IMR-90 (cell line): ENCODE measurements around the gene MVP. TPM values are rescaled to one million over a fixed set of nuclear protein-coding genes. Genes with fewer than 3 reads are reported as not detected.

Experiments used
- ATAC-seq: fragments of 200-7000 bp; cut with Tn5 transposase; 2 replicates; pipeline ENCODE4 v1.9.1; 2020; ENCODE audit warnings: low read depth, mild to moderate bottlenecking, moderate library complexity
- BruUV-seq: library from RNA; stranded (reverse); fragments of 400-500 nt; replicated peaks from 2 replicates; lab custom pipeline; 2021; lab: Mats Ljungman, UMichigan
- CTCF ChIA-PET: fragments of 300-600 bp; formaldehyde crosslinking; extraction: SDS; loops from one replicate; lab custom pipeline; 2021; ENCODE audit warnings: antibody characterized with exemption; lab: Yijun Ruan, JAX
- POLR2A ChIA-PET: fragments of 300-600 bp; sonication (Branson Sonifier 250); formaldehyde crosslinking; loops from one replicate; lab custom pipeline; 2022; ENCODE audit warnings: antibody characterized with exemption; ENCODE audit not compliant: unreplicated experiment; lab: Charles Lee
- DNase-seq: peaks from one replicate; pipeline ENCODE4 v3.0.0; 2013
- H2AFZ ChIP-seq: replicated peaks from 2 replicates; pipeline ENCODE3; 2013; ENCODE audit warnings: low read length, mild to moderate bottlenecking; ENCODE audit not compliant: poor library complexity
- H2AK5ac ChIP-seq: 2 replicates; pipeline ENCODE4 v1.6.1; 2013; ENCODE audit warnings: low read depth, low read length, inconsistent platforms
- H2AK9ac ChIP-seq: replicated peaks from 2 replicates; pipeline ENCODE3; 2013; ENCODE audit warnings: mild to moderate bottlenecking, low read depth, low read length, moderate library complexity; ENCODE audit not compliant: poor library complexity
- H2BK120ac ChIP-seq: 2 replicates; pipeline ENCODE4 v1.6.1; 2013; ENCODE audit warnings: low read depth, low read length, inconsistent platforms
- H2BK15ac ChIP-seq: 3 replicates; pipeline ENCODE4 v1.6.1; 2013; ENCODE audit warnings: low read depth, low read length, inconsistent platforms
- H2BK20ac ChIP-seq: 2 replicates; pipeline ENCODE4 v1.6.1; 2013; ENCODE audit warnings: low read depth, mild to moderate bottlenecking, inconsistent platforms, low read length, moderate library complexity
- H2BK5ac ChIP-seq: 2 replicates; pipeline ENCODE4 v1.6.1; 2013; ENCODE audit warnings: mild to moderate bottlenecking, low read depth, low read length, inconsistent platforms; ENCODE audit not compliant: poor library complexity, severe bottlenecking
- H3K14ac ChIP-seq: replicated peaks from 2 replicates; pipeline ENCODE4 v1.6.1; 2013; ENCODE audit warnings: low read depth, low read length, inconsistent platforms
- H3K18ac ChIP-seq: 2 replicates; pipeline ENCODE4 v1.6.1; 2013; ENCODE audit warnings: low read depth, low read length, control low read depth
- H3K23ac ChIP-seq: 2 replicates; pipeline ENCODE4 v1.6.1; 2013; ENCODE audit warnings: low read depth, low read length, inconsistent platforms
- H3K27ac ChIP-seq: 2 replicates; pipeline ENCODE4 v1.5.1; 2013; ENCODE audit warnings: mild to moderate bottlenecking, control low read depth, low read length; ENCODE audit not compliant: insufficient read depth
- H3K27me3 ChIP-seq: 2 replicates; pipeline ENCODE4 v1.6.1; 2013; ENCODE audit warnings: low read length; ENCODE audit not compliant: control insufficient read depth, insufficient read depth
- H3K36me3 ChIP-seq: 2 replicates; pipeline ENCODE4 v1.6.1; 2013; ENCODE audit warnings: low read length, mixed read lengths; ENCODE audit not compliant: control insufficient read depth, insufficient read depth
- H3K4ac ChIP-seq: 2 replicates; pipeline ENCODE4 v1.6.1; 2013; ENCODE audit warnings: low read depth, low read length, inconsistent platforms
- H3K4me1 ChIP-seq: 2 replicates; pipeline ENCODE4 v1.6.1; 2013; ENCODE audit warnings: low read length, mixed read lengths; ENCODE audit not compliant: control insufficient read depth, insufficient read depth
- H3K4me2 ChIP-seq: 2 replicates; pipeline ENCODE4 v1.6.1; 2013; ENCODE audit warnings: low read depth, mild to moderate bottlenecking, control low read depth, low read length, moderate library complexity
- H3K4me3 ChIP-seq: 2 replicates; pipeline ENCODE4 v1.5.1; 2013; ENCODE audit warnings: low read depth, mild to moderate bottlenecking, control low read depth, low read length, moderate library complexity; ENCODE audit not compliant: insufficient read depth
- H3K56ac ChIP-seq: 2 replicates; pipeline ENCODE4 v1.6.1; 2013; ENCODE audit warnings: low read length, inconsistent platforms; ENCODE audit not compliant: insufficient read depth; ENCODE audit errors: extremely low read depth
- H3K79me1 ChIP-seq, 2 experiments: 2 replicates each; pipeline ENCODE4 v1.6.1; 2013; ENCODE audit warnings: low read length in 2 of 2, inconsistent platforms in 1 of 2, low read depth in 1 of 2
- H3K9ac ChIP-seq: 2 replicates; pipeline ENCODE4 v1.6.1; 2013; ENCODE audit warnings: low read depth, low read length, control low read depth
- H3K9me1 ChIP-seq: 2 replicates; pipeline ENCODE4 v1.6.1; 2013; ENCODE audit warnings: low read length, inconsistent platforms; ENCODE audit not compliant: insufficient read depth
- H3K9me3 ChIP-seq: 2 replicates; pipeline ENCODE4 v1.6.1; 2013; ENCODE audit warnings: low read length; ENCODE audit not compliant: control insufficient read depth, insufficient read depth
- H4K20me1 ChIP-seq: 2 replicates; pipeline ENCODE4 v1.6.1; 2013; ENCODE audit warnings: low read length, inconsistent platforms; ENCODE audit not compliant: insufficient read depth
- H4K5ac ChIP-seq: 2 replicates; pipeline ENCODE4 v1.6.1; 2013; ENCODE audit warnings: mild to moderate bottlenecking, low read depth, low read length, control low read depth
- H4K8ac ChIP-seq, 2 experiments: 2 replicates each; pipeline ENCODE4 v1.6.1; 2013; ENCODE audit warnings: low read depth in 2 of 2, low read length in 2 of 2, control low read depth in 1 of 2, inconsistent platforms in 1 of 2
- H4K91ac ChIP-seq: 2 replicates; pipeline ENCODE4 v1.6.1; 2013; ENCODE audit warnings: low read depth, low read length, inconsistent platforms; ENCODE audit not compliant: insufficient read depth
- BHLHE40 ChIP-seq: fragments of 150-350 bp; IDR thresholded peaks from 2 replicates; pipeline ENCODE4 v1.6.1; 2016; ENCODE audit warnings: mild to moderate bottlenecking, low read depth, low read length
- SMC3 ChIP-seq: fragments of 150-350 bp; IDR thresholded peaks from 2 replicates; pipeline ENCODE4 v1.6.1; 2016; ENCODE audit warnings: low read depth, mild to moderate bottlenecking, antibody characterized with exemption, low read length, moderate library complexity
- WGBS, 2 experiments: methylation state at CpG; one replicate each; pipeline versions ENCODE4 v1.1.5 to v1.1.7; 2013; ENCODE audit warnings: missing lambda C conversion rate in 2 of 2; ENCODE audit not compliant: insufficient read length in 1 of 2; ENCODE audit errors: extremely low coverage in 2 of 2; 5-methylcytosine and 5-hydroxymethylcytosine counted together
- dilution Hi-C: fragments of 300-500 bp; cut with HindIII; formaldehyde crosslinking; loops from one replicate; pipeline ENCODE4 v1.14.3; 2018; ENCODE audit warnings: low sequenced_read_pairs; ENCODE audit not compliant: unreplicated experiment
- in situ Hi-C: fragments of 300-500 bp; cut with MboI; formaldehyde crosslinking; loops from 3 replicates; pipeline ENCODE4 v1.14.3; 2019; ENCODE audit warnings: low sequenced_read_pairs, inconsistent platforms, mixed read lengths
- intact Hi-C: fragments of 100-400 bp; cut with micrococcal nuclease; formaldehyde crosslinking; loops from 2 replicates; pipeline ENCODE4 v1.10.0; 2022
- polyA plus RNA-seq, 3 experiments: library from polyadenylated mRNA; depleted of rRNA; stranded (reverse); fragments of >200 nt; gene quantifications; 2 replicates each; pipeline ENCODE4 v1.2.3, GENCODE V29; 2012; ENCODE audit warnings: low replicate concordance in 1 of 3
- total RNA-seq: library from RNA; depleted of rRNA; stranded (reverse); fragments of >200 nt; gene quantifications from 2 replicates; pipeline ENCODE4 v1.2.3, GENCODE V29; 2012
- TF ChIP-seq, protein P1 (sequence below): fragments of 150-350 bp; IDR thresholded peaks from 2 replicates; pipeline ENCODE4 v1.6.1; 2016; ENCODE audit warnings: low read depth, mild to moderate bottlenecking, low read length, moderate library complexity, borderline replicate concordance
- TF ChIP-seq, protein P2 (sequence below): conservative IDR thresholded peaks from 2 replicates; pipeline ENCODE4 v1.5.1; 2012; ENCODE audit warnings: mild to moderate bottlenecking, low read depth, low read length, improper control_type of control experiment

MVP gene
- total and polyA plus RNA-seq, 2 of the 4 experiments (the other 2 are of a cell fraction) = 204 to 319 TPM

DNA sequence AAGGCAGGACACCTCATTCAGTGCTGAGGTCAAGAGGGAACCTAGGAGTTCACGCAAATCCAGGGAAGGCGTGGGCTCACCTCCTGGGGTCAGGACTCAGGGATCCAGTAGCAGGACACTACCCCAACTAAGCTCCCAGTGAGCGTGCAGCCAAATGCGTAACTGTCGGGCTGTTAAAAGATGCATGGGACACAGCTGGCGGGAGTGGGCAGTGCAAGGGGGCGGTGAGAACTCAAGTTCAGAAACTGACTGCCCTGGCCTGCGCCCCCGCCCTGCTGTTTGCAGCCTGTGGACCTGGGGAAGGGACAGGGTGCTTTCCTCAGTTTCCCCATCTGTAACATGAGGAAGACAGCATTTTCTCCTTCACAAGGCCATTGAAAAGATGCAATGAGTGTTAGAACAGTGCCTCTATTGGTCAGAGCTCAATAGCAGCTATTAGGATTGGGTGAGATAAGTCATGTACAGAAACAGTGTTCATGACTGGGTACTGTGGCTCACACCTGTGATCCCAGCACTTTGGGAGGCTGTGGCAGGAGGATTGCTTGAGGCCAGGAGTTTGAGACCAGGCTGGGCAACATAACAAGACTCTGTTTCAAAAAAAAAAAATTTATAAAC, 22.6 kb downstream of the MVP start:
- H3K18ac ChIP-seq = no peak overlapping the region
- no peaks in the 10 kb centered on the region for H3K27me3 ChIP-seq
- ATAC-seq = 0 out of 2 replicates have a peak, but pooled peaks have one; percentile 29
- peaks cover 0 to 37% of the 10 kb centered on the region in 2 experiments; a peak in 1 of 4 replicates for H3K79me1 ChIP-seq
- no peak for DNase-seq
- POLR2A ChIA-PET = no interaction called here
- H3K4me1 ChIP-seq = no peaks in the 10 kb centered on the region; the same call in none of the 2 replicates
- H3K14ac ChIP-seq = no peak overlapping the region
- H3K23ac ChIP-seq = no peak overlapping the region
- H4K20me1 ChIP-seq = no peaks in the 10 kb centered on the region; the same call in 1 of the 2 replicates
- no peak overlapping the region for H2BK5ac ChIP-seq
- H3K27ac ChIP-seq = no peak overlapping the region
- H3K56ac ChIP-seq = no peak overlapping the region
- H3K9ac ChIP-seq = no peak overlapping the region
- H3K4me3 ChIP-seq = no peak overlapping the region
- H2BK20ac ChIP-seq = no peak overlapping the region
- no TSS peak for BruUV-seq
- in situ Hi-C loops (no loop called here), intact Hi-C loops (no loop called here), dilution Hi-C loops (no loop called here)
- H3K9me3 ChIP-seq = no peaks in the 10 kb centered on the region
- no peak overlapping the region for H2BK15ac ChIP-seq
- H2AK5ac ChIP-seq = no peak overlapping the region
- H4K91ac ChIP-seq = no peak overlapping the region
- H4K5ac ChIP-seq = no peak overlapping the region
- H2AK9ac ChIP-seq = no peak overlapping the region
- CTCF ChIA-PET = no interaction called here
- WGBS, 2 experiments = 85% methylated on average over 7 of the region's 9 CpGs; no CpG with 5 or more reads in 1 of the 2 experiments
- TF ChIP-seq, protein P1, sequence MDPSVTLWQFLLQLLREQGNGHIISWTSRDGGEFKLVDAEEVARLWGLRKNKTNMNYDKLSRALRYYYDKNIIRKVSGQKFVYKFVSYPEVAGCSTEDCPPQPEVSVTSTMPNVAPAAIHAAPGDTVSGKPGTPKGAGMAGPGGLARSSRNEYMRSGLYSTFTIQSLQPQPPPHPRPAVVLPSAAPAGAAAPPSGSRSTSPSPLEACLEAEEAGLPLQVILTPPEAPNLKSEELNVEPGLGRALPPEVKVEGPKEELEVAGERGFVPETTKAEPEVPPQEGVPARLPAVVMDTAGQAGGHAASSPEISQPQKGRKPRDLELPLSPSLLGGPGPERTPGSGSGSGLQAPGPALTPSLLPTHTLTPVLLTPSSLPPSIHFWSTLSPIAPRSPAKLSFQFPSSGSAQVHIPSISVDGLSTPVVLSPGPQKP = no peak
- TF ChIP-seq SMC3 (no peak), BHLHE40 (no peak)
- TF ChIP-seq, protein P2, sequence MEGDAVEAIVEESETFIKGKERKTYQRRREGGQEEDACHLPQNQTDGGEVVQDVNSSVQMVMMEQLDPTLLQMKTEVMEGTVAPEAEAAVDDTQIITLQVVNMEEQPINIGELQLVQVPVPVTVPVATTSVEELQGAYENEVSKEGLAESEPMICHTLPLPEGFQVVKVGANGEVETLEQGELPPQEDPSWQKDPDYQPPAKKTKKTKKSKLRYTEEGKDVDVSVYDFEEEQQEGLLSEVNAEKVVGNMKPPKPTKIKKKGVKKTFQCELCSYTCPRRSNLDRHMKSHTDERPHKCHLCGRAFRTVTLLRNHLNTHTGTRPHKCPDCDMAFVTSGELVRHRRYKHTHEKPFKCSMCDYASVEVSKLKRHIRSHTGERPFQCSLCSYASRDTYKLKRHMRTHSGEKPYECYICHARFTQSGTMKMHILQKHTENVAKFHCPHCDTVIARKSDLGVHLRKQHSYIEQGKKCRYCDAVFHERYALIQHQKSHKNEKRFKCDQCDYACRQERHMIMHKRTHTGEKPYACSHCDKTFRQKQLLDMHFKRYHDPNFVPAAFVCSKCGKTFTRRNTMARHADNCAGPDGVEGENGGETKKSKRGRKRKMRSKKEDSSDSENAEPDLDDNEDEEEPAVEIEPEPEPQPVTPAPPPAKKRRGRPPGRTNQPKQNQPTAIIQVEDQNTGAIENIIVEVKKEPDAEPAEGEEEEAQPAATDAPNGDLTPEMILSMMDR = no peak
- no peak overlapping the region for H3K4ac ChIP-seq
- H2AFZ ChIP-seq = peak overlapping the region; percentile 3
- no peak overlapping the region for H4K8ac ChIP-seq
- no peak overlapping the region for H3K4me2 ChIP-seq
- H2BK120ac ChIP-seq = no peak overlapping the region
- no peaks in the 10 kb centered on the region for H3K9me1 ChIP-seq
- H3K36me3 ChIP-seq = peaks cover 81% of the 10 kb centered on the region
